C4-2B (cell line): ENCODE measurements around the gene NAP1L5.

Experiments
- H3K27ac ChIP-seq: fragments of 450-650 bp; 2 replicates; pipeline ENCODE4 v1.5.1; 2017
- ZFX ChIP-seq: fragments of 450-650 bp; IDR thresholded peaks from 2 replicates; pipeline ENCODE4 v1.6.1; 2017
- TF ChIP-seq, protein P1 (sequence below): fragments of 450-650 bp; conservative IDR thresholded peaks from 2 replicates; pipeline ENCODE4 v1.5.1; 2017; ENCODE audit warnings: mild to moderate bottlenecking

The NAP1L5 gene

DNA sequence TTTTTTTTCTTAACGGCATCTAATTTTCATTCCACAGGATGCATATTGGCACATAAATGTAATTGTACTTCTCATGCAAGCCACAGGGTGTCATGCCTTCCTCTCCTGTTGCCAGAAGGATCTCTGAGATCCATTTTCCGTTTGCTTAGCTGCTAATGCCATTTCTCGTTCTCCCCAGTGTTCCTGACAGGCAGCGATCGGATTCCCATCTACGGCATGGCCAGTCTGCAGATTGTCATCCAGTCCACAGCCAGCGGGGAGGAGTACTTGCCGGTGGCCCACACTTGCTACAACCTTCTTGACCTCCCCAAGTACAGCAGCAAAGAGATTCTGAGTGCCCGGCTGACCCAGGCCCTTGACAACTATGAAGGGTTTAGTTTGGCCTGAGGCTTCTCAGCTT lies 8.9 kb upstream of the NAP1L5 start:
- H3K27ac ChIP-seq, result no peak overlapping the region
- TF ChIP-seq, protein P1, sequence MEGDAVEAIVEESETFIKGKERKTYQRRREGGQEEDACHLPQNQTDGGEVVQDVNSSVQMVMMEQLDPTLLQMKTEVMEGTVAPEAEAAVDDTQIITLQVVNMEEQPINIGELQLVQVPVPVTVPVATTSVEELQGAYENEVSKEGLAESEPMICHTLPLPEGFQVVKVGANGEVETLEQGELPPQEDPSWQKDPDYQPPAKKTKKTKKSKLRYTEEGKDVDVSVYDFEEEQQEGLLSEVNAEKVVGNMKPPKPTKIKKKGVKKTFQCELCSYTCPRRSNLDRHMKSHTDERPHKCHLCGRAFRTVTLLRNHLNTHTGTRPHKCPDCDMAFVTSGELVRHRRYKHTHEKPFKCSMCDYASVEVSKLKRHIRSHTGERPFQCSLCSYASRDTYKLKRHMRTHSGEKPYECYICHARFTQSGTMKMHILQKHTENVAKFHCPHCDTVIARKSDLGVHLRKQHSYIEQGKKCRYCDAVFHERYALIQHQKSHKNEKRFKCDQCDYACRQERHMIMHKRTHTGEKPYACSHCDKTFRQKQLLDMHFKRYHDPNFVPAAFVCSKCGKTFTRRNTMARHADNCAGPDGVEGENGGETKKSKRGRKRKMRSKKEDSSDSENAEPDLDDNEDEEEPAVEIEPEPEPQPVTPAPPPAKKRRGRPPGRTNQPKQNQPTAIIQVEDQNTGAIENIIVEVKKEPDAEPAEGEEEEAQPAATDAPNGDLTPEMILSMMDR, result peak; percentile 64
- TF ChIP-seq ZFX, result no peak

DNA sequence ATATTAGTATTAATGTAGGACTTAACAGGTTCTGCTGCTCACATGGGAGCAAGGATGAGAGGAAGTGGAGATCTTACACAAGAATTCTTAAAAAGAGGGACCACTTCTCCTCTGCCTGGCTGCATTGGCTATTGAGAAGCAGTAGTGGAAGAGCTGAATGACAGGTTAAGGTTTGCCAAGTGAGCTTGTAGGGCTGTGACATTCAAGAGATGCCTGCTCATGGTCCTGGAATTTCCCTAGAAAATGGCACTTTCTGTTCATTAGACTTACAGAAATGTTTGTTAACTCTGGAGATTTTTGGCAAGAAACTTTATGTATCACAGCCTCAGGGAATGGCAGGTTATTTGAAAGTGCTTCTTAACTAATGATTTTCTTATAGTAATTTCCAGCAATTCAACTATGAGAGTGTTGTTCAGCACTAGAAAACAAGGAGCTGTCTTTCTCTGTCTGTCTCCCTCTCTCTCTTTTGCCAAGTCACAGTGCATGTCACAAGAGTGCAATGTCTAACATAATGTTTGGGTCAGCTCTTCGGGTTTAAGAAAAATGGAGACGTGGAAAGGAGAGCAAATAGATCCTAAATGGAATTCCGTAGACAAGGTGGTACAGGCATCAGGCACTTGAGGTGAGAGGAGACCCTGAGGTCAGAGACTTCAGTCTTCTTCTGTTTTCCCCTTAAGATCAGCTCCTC lies 8.3 kb upstream of the NAP1L5 start:
- no peak overlapping the region for H3K27ac ChIP-seq
- no peak for TF ChIP-seq ZFX
- TF ChIP-seq, protein P1, result no peak

DNA sequence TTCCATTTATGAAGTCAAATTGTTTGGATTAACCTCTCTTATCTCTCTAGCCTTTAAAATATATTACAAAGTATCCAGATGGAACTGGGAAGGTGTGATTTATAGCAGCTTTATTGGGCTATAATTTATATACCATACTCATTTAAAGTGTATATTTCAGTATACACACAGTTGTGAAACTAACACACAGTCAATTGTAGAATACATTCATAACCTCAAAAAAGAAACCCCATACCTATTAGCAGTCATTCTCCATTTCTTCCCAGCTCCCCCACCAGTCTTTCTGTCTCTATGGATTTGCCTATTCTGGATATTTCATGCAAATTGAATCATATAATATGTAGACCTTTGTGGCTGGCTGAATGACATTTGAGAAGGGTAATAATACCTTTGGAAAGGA lies 7.6 kb upstream of the NAP1L5 start:
- no peak for TF ChIP-seq ZFX
- TF ChIP-seq, protein P1, result no peak
- H3K27ac ChIP-seq, result no peak overlapping the region

DNA sequence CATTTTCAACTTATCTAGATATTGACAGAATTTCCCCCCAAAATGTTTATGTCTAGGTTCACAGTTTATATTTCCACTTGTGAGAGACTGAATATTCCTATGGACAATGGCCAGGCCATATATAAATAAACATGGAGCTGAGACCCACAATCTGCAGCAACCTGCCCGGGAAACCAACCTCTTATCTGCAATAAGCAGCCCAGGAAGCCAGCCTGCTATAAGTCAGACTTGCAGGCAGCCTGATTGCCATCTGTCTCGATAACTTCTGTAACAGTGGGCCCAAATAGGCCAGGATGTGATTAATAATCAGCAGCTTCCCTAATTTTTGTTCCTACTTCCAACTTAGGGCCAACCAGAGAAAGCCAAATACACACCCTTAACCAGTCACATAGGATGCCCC lies 5.2 kb upstream of the NAP1L5 start:
- no peak for TF ChIP-seq ZFX
- TF ChIP-seq, protein P1, result no peak
- H3K27ac ChIP-seq, result no peak overlapping the region

DNA sequence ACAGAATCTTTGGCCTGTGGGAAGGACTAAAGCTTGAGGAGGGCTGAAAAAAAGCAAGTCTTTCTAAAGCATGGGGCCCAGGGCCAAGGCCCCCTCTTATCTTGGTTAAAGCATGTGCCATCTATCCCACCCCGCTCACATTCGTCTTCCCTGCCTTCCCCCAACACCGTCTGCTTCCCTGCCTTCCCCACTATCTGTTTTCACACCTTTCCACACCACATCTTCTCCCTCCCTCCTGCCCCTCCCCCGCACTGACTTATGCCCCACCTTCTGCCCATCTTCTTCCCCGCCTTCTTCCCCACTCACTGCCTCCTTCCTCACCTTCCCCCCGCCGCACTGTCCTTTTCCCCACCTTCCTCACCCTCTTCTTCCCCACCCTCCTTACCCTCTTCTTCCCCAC lies 890 bp upstream of the NAP1L5 start:
- no peak overlapping the region for H3K27ac ChIP-seq
- TF ChIP-seq ZFX, result no peak

DNA sequence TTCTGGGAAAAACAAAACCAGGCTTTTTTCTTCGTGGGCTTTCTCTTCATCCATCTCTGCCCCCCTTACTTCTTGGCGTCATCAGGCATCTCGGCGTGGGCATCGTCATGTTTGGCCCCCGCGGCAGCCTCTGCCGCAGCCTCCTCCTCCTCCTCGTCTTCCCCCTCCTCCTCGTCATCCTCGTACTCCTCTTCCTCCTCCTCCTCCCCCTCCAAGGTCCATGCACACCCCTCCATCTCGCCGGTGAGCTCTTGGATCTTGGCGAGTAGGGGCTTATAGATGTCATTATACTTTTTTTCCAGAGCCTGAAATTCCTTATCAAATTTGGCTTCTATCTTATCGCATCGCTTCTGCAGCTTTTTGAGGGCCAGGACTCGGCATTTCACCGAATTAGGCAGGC lies 488 bp downstream of the NAP1L5 start:
- H3K27ac ChIP-seq, result no peak overlapping the region
- TF ChIP-seq, protein P1, result no peak
- no peak for TF ChIP-seq ZFX

DNA sequence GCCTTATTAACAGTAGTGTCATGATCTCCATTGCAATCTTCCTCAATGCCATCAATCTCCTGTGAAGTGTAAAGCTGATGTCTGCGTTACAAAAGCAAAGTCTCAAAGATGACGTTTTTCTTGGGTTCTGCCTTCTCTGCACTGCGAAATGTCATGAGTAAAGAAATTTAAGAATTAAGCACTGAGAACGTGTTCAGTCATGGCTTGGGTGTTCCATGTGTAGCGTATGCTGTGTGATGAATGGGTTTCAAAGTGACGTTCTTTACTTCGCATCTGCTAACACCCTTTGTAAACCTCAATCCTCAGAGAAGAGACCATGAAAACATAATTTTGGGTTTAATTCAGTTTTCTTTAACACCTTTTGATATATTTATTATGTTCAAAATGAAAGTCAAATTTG lies 999 bp downstream of the NAP1L5 start:
- H3K27ac ChIP-seq, result no peak overlapping the region
- TF ChIP-seq, protein P1, result no peak
- TF ChIP-seq ZFX, result no peak

DNA sequence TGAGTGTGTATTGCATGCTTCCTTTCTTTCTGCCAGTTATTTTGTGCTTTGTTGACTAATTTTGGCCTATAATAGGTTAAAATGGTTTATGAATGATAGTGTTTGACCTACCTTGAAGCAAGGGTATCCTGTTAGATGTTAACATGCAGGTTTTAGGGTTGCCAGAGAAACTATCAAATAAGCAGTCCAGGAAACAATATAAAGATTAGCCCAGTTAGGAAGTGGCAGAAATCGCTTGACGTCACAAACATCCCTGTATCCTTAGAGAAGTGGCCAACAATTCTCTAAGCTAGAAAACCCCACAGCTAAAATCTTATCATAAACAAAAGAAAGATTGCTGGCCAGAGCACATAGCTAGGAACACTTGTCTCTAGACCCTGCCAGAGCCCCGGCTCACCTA lies 3.8 kb downstream of the NAP1L5 start:
- no peak for TF ChIP-seq ZFX
- TF ChIP-seq, protein P1, result no peak
- H3K27ac ChIP-seq, result no peak overlapping the region
